ENCODE measurements around the gene TNFRSF18.

TNFRSF18 gene

GRCh38 chr1:1183221-1183747, 23.1 kb downstream of the TNFRSF18 start:
- no peaks in the 10 kb centered on the region for H4K20me1 ChIP-seq (ENCODE audit: insufficient read depth, low read length, poor library complexity, severe bottlenecking)
- H3K9me2 ChIP-seq (replicated peaks; ENCODE audit: low read depth, low read length) = no peaks in the 10 kb centered on the region
- TF ChIP-seq, protein P1, sequence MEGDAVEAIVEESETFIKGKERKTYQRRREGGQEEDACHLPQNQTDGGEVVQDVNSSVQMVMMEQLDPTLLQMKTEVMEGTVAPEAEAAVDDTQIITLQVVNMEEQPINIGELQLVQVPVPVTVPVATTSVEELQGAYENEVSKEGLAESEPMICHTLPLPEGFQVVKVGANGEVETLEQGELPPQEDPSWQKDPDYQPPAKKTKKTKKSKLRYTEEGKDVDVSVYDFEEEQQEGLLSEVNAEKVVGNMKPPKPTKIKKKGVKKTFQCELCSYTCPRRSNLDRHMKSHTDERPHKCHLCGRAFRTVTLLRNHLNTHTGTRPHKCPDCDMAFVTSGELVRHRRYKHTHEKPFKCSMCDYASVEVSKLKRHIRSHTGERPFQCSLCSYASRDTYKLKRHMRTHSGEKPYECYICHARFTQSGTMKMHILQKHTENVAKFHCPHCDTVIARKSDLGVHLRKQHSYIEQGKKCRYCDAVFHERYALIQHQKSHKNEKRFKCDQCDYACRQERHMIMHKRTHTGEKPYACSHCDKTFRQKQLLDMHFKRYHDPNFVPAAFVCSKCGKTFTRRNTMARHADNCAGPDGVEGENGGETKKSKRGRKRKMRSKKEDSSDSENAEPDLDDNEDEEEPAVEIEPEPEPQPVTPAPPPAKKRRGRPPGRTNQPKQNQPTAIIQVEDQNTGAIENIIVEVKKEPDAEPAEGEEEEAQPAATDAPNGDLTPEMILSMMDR (conservative IDR thresholded peaks at IDR 0.05; ENCODE audit: low read length) = no peak
- TF ChIP-seq EZH2phosphoT487 (IDR thresholded peaks at IDR 0.05; ENCODE audit: borderline replicate concordance) = no peak
- H3K27me3 ChIP-seq (ENCODE audit: insufficient read depth, low read length, poor library complexity, severe bottlenecking) = no peaks in the 10 kb centered on the region
- H3K4me2 ChIP-seq (ENCODE audit: low read depth, low read length, poor library complexity, severe bottlenecking) = no peak overlapping the region
- H3K4me1 ChIP-seq (ENCODE audit: insufficient read depth, low read length, poor library complexity, severe bottlenecking) = no peaks in the 10 kb centered on the region
- no peaks in the 10 kb centered on the region for H3K36me3 ChIP-seq (ENCODE audit: insufficient read depth, low read length)
- H3K4me3 ChIP-seq (ENCODE audit: low read length, poor library complexity, severe bottlenecking) = no peak overlapping the region
- H3K9ac ChIP-seq (ENCODE audit: low read depth, low read length, poor library complexity, severe bottlenecking) = no peak overlapping the region
- H3F3A ChIP-seq (ENCODE audit: low read depth) = no peaks in the 10 kb centered on the region
- H3K9me3 ChIP-seq (ENCODE audit: insufficient read depth, low read depth, low read length) = no peaks in the 10 kb centered on the region
- H2AFZ ChIP-seq (ENCODE audit: low read length) = no peak overlapping the region
- no peaks in the 10 kb centered on the region for H3K79me2 ChIP-seq (ENCODE audit: insufficient read depth, low read length)

- Histone ChIP-seq H3K9me3 (ENCODE audit: insufficient read depth, low read depth, low read length) (no peaks in the 10 kb centered on the region), H3K4me2 (ENCODE audit: low read depth, low read length, poor library complexity, severe bottlenecking) (no peak overlapping the region), H3F3A (ENCODE audit: low read depth) (no peaks in the 10 kb centered on the region), H3K9me2 (replicated peaks; ENCODE audit: low read depth, low read length) (no peaks in the 10 kb centered on the region), H3K36me3 (ENCODE audit: insufficient read depth, low read length) (no peaks in the 10 kb centered on the region), H3K4me3 (ENCODE audit: low read length, poor library complexity, severe bottlenecking) (no peak overlapping the region), H3K4me1 (ENCODE audit: insufficient read depth, low read length, poor library complexity, severe bottlenecking) (no peaks in the 10 kb centered on the region), H3K79me2 (ENCODE audit: insufficient read depth, low read length) (no peaks in the 10 kb centered on the region), H4K20me1 (ENCODE audit: insufficient read depth, low read length, poor library complexity, severe bottlenecking) (no peaks in the 10 kb centered on the region), H2AFZ (ENCODE audit: low read length) (no peak overlapping the region), H3K9ac (ENCODE audit: low read depth, low read length, poor library complexity, severe bottlenecking) (no peak overlapping the region), H3K27me3 (ENCODE audit: insufficient read depth, low read length, poor library complexity, severe bottlenecking) (no peaks in the 10 kb centered on the region)
- no peak for TF ChIP-seq EZH2phosphoT487 (IDR thresholded peaks at IDR 0.05; ENCODE audit: borderline replicate concordance)
- TF ChIP-seq, protein P1 (conservative IDR thresholded peaks at IDR 0.05; ENCODE audit: low read length) = no peak
These were observed 23.7 kb downstream of the TNFRSF18 start for GRCh38 chr1:1182491-1183220.

DNA sequence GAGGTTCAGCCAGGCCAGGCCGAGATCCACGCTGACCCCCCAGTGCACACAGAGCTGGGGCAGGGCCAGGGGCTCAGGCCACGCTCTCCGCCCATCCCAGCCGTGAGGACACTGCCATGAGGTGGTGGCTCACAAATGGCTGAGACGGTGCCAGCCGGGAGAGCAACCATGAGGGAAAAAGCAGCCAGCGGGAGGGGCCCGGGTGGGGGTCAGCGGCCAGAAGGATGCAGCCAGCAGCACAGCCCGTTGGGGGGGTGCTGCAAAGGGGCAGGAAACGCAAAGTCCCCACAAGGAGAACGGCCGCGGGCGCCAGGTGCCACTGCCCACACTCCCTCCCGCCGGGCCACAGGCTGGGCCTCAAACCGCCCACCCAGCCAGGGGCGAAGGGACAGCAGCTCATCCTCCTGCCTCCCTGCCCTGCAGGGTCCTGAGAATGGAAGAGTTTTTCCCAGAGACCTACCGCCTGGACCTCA, 24.4 kb downstream of the TNFRSF18 start:
- no peak overlapping the region for H2AFZ ChIP-seq (ENCODE audit: low read length)
- no peaks in the 10 kb centered on the region for H3K4me1 ChIP-seq (ENCODE audit: insufficient read depth, low read length, poor library complexity, severe bottlenecking)
- H3K79me2 ChIP-seq (ENCODE audit: insufficient read depth, low read length) = no peaks in the 10 kb centered on the region
- no peak overlapping the region for H3K9ac ChIP-seq (ENCODE audit: low read depth, low read length, poor library complexity, severe bottlenecking)
- H3K27me3 ChIP-seq (ENCODE audit: insufficient read depth, low read length, poor library complexity, severe bottlenecking) = no peaks in the 10 kb centered on the region
- no peaks in the 10 kb centered on the region for H3K36me3 ChIP-seq (ENCODE audit: insufficient read depth, low read length)
- no peaks in the 10 kb centered on the region for H4K20me1 ChIP-seq (ENCODE audit: insufficient read depth, low read length, poor library complexity, severe bottlenecking)
- H3F3A ChIP-seq (ENCODE audit: low read depth) = no peaks in the 10 kb centered on the region
- no peaks in the 10 kb centered on the region for H3K9me3 ChIP-seq (ENCODE audit: insufficient read depth, low read depth, low read length)
- no peak overlapping the region for H3K4me3 ChIP-seq (ENCODE audit: low read length, poor library complexity, severe bottlenecking)
- TF ChIP-seq, protein P1 (conservative IDR thresholded peaks at IDR 0.05; ENCODE audit: low read length) = no peak
- no peak for TF ChIP-seq EZH2phosphoT487 (IDR thresholded peaks at IDR 0.05; ENCODE audit: borderline replicate concordance)
- no peaks in the 10 kb centered on the region for H3K9me2 ChIP-seq (replicated peaks; ENCODE audit: low read depth, low read length)
- H3K4me2 ChIP-seq (ENCODE audit: low read depth, low read length, poor library complexity, severe bottlenecking) = no peak overlapping the region
